Body of pancreas (tissue), 4 donors: ENCODE measurements around the gene EMP1. TPM values are rescaled to one million over a fixed set of nuclear protein-coding genes. Genes with fewer than 3 reads are reported as not detected.

Experiments used
- ATAC-seq: fragments of 150-250 bp; one replicate; pipeline ENCODE4 v1.9.1; 2016
- DNase-seq, 4 donors: peaks; one replicate each; pipeline ENCODE4 v3.0.0-alpha.2; 2019
- H3K27ac ChIP-seq, 4 donors: fragments of 200-600 bp; sonication (generic); 1 replicate in 3 of 4; 2 replicates in 1 of 4; pipeline versions ENCODE4 v1.5.1 to v1.6.1; 2016 to 2019; ENCODE audit warnings: mild to moderate bottlenecking in 1 of 4, mixed read lengths in 1 of 4, moderate library complexity in 1 of 4
- H3K27me3 ChIP-seq, 2 donors: fragments of 200-600 bp; sonication (generic); one replicate each; pipeline ENCODE4 v1.6.0; 2016; ENCODE audit warnings: mild to moderate bottlenecking in 1 of 2
- H3K36me3 ChIP-seq, 2 donors: fragments of 200-600 bp; sonication (generic); replicated peaks in 1 of 2; 2 replicates each; pipeline ENCODE4 v1.5.1; 2016; ENCODE audit warnings: low read depth in 2 of 2; ENCODE audit not compliant: insufficient read depth in 1 of 2
- H3K4me1 ChIP-seq: fragments of 200-600 bp; sonication (generic); one replicate; pipeline ENCODE4 v1.6.0; 2016
- H3K4me3 ChIP-seq, 2 donors: fragments of 200-600 bp; sonication (generic); 1 replicate in 1 of 2; 2 replicates in 1 of 2; pipeline ENCODE4 v1.5.1; 2016 to 2019
- H3K9me3 ChIP-seq, 3 donors: fragments of 200-600 bp; sonication (generic); 1 replicate in 2 of 3; 2 replicates in 1 of 3; pipeline ENCODE4 v1.5.1; 2016
- CTCF ChIP-seq, 7 experiments: fragments of 450-650 bp in 4 of 7; fragments of 200-600 bp in 3 of 7; sonication (generic) in 3 of 7; IDR thresholded peaks; one replicate each; pipeline ENCODE4 v1.5.1; 2016 to 2019; ENCODE audit warnings: antibody characterized with exemption in 7 of 7
- POLR2A ChIP-seq, 3 donors: fragments of 450-650 bp; IDR thresholded peaks; one replicate each; pipeline ENCODE4 v1.6.1; 2016; ENCODE audit warnings: antibody characterized with exemption in 3 of 3, mild to moderate bottlenecking in 2 of 3
- WGBS, 2 donors: methylation state at CpG; one replicate each; pipeline ENCODE4 v1.1.5; 2017; 5-methylcytosine and 5-hydroxymethylcytosine counted together
- intact Hi-C: fragments of 100-400 bp; cut with DNase I; formaldehyde crosslinking; loops from one replicate; pipeline ENCODE4 v1.15.1; 2023
- total RNA-seq, 2 donors: library from RNA; depleted of rRNA; stranded (reverse); fragments of >200 nt; gene quantifications; one replicate each; pipeline ENCODE4 v1.1.0, GENCODE V29; 2016

Gene EMP1
- total RNA-seq, 2 donors from 2014 or later = 29.0 to 40.5 TPM

- Histone ChIP-seq H3K4me3 (no peak overlapping the region), H3K4me1 (peaks cover 21% of the 10 kb centered on the region), H3K27ac (no peak overlapping the region), H3K36me3 (no peaks in the 10 kb centered on the region), H3K27me3 (no peaks in the 10 kb centered on the region), H3K9me3 (no peaks in the 10 kb centered on the region)
- intact Hi-C loops = no loop called here
- 75 to 79% methylated on average over 11 of the region's 11 CpGs for WGBS, 2 donors
- DNase-seq = no peak
- ATAC-seq = no peak
- TF ChIP-seq POLR2A (IDR thresholded peaks at IDR 0.05) = no peak
- TF ChIP-seq CTCF (IDR thresholded peaks at IDR 0.05) = no peak
These were observed 2.9 kb upstream of the EMP1 start for GRCh38 chr12:13193505-13194231.

GRCh38 chr12:13194401-13195110, 2.0 kb upstream of the EMP1 start:
- intact Hi-C loops = no loop called here
- Histone ChIP-seq H3K27me3 (no peaks in the 10 kb centered on the region), H3K4me3 (no peak overlapping the region), H3K4me1 (peaks cover 21% of the 10 kb centered on the region), H3K36me3 (no peaks in the 10 kb centered on the region), H3K9me3 (no peaks in the 10 kb centered on the region), H3K27ac (no peak overlapping the region)
- 54 to 65% methylated on average over 6 of the region's 6 CpGs for WGBS, 2 donors
- DNase-seq = no peak
- ATAC-seq = no peak
- TF ChIP-seq CTCF (IDR thresholded peaks at IDR 0.05) (no peak), POLR2A (IDR thresholded peaks at IDR 0.05) (no peak)

GRCh38 chr12:13195250-13195649, 1.3 kb upstream of the EMP1 start:
- 59 to 77% methylated on average over 4 of the region's 4 CpGs for WGBS, 2 donors
- H3K4me1 ChIP-seq = peaks cover 21% of the 10 kb centered on the region
- H3K27me3 ChIP-seq = no peaks in the 10 kb centered on the region
- intact Hi-C loops = no loop called here
- no peak for ATAC-seq
- DNase-seq = no peak
- H3K27ac ChIP-seq = peak overlapping the region in 1 of 4 donors; percentile 72
- H3K4me3 ChIP-seq = no peak overlapping the region
- no peaks in the 10 kb centered on the region for H3K9me3 ChIP-seq
- H3K36me3 ChIP-seq = no peaks in the 10 kb centered on the region
- no peak for TF ChIP-seq POLR2A (IDR thresholded peaks at IDR 0.05)
- TF ChIP-seq CTCF (IDR thresholded peaks at IDR 0.05) = no peak

- Histone ChIP-seq H3K4me1 (peaks cover 21% of the 10 kb centered on the region), H3K27me3 (no peaks in the 10 kb centered on the region), H3K4me3 (no peak overlapping the region), H3K36me3 (no peaks in the 10 kb centered on the region), H3K27ac (peak overlapping the region in 3 of 4 donors; percentile 31 to 72 (median 47)), H3K9me3 (no peaks in the 10 kb centered on the region)
- intact Hi-C loops = no loop called here
- WGBS, 2 donors = 6 to 11% methylated on average over 1 of the region's 1 CpG
- ATAC-seq (no peak), DNase-seq (no peak)
- TF ChIP-seq POLR2A (IDR thresholded peaks at IDR 0.05) (no peak), CTCF (IDR thresholded peaks at IDR 0.05) (no peak)
These were observed 769 bp upstream of the EMP1 start for GRCh38 chr12:13195785-13196129.
